Esophagus squamous epithelium (tissue), 4 donors: ENCODE data around the gene AP2A2.

Experiments used
- CTCF ChIP-seq, 6 experiments: fragments of 450-650 bp in 4 of 6; fragments of 200-600 bp in 2 of 6; sonication (generic) in 2 of 6; IDR thresholded peaks; one replicate each; pipeline ENCODE4 v1.5.1; 2016 to 2019; ENCODE audit warnings: antibody characterized with exemption in 6 of 6, mild to moderate bottlenecking in 4 of 6, moderate library complexity in 4 of 6
- POLR2A ChIP-seq, 4 donors: fragments of 450-650 bp; IDR thresholded peaks; one replicate each; pipeline ENCODE4 v1.6.1; 2017; ENCODE audit warnings: antibody characterized with exemption in 4 of 4, mild to moderate bottlenecking in 4 of 4, moderate library complexity in 3 of 4

- TF ChIP-seq CTCF (IDR thresholded peaks at IDR 0.05), result no peak
- no peak for TF ChIP-seq POLR2A (IDR thresholded peaks at IDR 0.05)
Observed at GRCh38 chr11:1041149-1041467, 115.4 kb downstream of the AP2A2 start.
